Kidney tubule cell (primary cell): ENCODE measurements around the gene ENO4.

Source experiments
- DNase-seq: peaks from one replicate; pipeline ENCODE4 v3.0.0-alpha.2; 2018; ENCODE audit warnings: low spot score

The ENO4 gene

DNA sequence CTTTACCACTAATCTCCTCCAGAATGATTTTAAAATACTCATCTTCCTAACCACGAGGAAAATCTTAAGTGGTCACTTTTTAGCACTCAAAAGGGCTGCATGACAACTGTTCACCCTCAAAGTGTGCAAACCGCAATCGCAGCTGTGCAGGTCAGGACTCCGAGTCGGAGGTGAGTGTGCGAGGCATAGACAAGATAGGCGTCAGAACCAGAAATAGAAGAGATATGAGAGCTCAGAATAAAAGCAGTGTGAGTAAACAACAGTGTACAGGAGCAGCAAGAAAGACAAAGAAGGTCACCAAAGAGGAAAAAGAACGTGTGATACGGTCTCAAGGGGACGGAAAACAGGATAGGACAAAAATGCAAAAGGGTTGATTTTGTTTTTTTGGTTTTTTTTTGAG is 17.5 kb upstream of the ENO4 start:
- DNase-seq = no peak

DNA sequence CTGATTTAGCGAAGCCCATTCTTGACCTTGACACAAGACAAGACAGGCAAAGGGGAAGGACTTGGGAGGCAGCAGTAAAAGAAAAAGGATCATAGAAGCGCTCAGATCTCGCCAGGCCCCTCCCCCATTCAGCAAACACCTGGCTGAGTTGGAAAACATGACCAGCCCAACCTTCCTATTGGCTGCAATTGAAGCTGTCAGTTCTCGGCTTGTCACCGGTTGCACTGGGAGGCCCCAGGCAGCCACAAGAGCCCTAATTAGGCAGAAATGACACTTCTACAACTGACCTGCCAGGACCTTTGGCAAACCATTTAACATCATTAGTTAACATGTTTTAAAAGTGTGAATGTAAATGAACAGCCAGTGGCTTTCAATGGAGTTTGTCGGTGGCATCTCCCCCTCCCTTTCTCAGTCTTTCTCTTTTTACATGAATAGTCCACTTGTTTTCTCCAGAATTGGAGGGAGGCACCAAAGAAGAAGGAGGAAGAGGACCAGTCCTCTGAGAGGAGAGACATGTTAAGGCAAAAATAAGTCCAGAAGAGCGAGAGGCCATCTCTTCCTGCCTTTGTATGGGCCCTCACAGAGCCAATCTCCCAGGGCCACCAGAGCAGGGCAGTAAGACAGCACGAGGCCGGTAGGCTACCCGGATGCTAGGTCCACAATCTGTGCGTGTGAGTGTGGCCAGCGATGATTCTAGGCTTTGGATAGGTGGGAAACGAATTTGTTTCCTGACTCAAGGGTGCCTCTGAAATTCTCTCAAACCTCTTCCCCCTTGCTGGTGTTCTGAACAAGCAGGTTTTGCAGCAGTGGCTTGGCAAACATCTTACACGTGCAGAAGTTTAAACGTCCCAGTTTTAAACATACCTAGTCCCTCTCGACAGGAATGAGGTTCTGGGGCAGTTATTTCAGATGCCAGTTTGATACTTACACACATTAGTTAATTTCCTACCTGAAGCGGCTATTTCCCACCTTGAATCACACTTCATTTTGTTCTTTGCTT is 15.0 kb upstream of the ENO4 start:
- no peak for DNase-seq

DNA sequence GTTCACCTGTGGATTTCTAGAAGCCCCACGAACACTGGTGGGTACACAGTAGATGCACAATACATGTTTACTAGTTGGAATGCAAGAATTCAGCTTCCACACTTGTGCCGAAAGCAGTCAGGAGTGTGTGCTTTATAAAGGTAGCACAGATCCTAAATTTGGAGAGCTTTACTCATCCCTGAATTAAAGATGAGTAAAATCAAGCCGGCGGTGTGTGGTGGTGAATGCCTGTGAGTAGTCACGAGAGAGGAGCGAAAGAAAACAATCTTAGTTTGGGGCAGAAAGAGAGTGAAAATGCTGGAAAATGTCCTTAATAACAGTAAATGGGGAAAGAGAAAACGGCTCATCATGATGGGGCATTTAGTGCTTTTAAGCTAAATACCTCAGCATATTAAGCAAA is 13.6 kb upstream of the ENO4 start:
- DNase-seq = no peak

DNA sequence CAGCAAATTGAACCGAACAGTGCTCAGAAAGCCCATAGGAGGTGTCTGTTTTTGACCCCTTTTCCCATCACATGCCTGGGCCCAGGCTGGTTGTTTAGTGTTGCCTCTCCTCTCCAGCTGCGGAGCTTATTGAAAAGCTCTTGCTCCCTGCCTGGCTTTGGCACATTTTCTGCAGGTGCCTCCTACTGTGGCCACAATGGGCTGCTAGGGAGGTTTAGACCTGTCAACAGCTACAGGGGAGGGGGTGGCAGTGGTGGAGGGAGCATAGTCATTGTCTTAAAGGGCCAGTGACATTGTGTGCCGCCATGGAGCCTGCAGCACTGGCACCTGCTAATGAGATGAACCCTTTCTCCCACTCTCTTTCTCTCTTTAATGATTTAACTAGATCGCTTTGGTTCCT is 13.2 kb upstream of the ENO4 start:
- no peak for DNase-seq

GRCh38 chr10:116836902-116837523 is 12.3 kb upstream of the ENO4 start:
- DNase-seq = no peak

GRCh38 chr10:116838143-116838725 is 11.1 kb upstream of the ENO4 start:
- no peak for DNase-seq

GRCh38 chr10:116840389-116841075 is 8.8 kb upstream of the ENO4 start:
- DNase-seq = no peak

GRCh38 chr10:116845823-116846222 is 3.5 kb upstream of the ENO4 start:
- DNase-seq = peak; percentile 31

GRCh38 chr10:116848032-116848943 is 1.0 kb upstream of the ENO4 start:
- peak; percentile 73 for DNase-seq

DNA sequence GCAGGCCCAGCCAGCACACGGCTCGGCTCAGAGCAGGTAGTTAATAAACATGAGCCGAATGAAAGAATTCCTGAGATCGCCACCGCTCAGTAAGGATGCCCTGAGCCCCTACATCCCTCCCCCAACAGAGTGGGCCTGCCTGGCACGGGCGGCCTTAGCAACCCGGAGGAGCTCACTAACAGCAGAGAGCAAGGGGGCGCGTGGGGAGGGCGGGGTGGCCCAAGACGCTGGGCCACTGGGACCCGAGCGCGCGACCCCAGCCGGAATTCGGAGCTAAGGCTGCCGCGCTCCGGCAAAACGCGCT is 403 bp upstream of the ENO4 start:
- no peak for DNase-seq

DNA sequence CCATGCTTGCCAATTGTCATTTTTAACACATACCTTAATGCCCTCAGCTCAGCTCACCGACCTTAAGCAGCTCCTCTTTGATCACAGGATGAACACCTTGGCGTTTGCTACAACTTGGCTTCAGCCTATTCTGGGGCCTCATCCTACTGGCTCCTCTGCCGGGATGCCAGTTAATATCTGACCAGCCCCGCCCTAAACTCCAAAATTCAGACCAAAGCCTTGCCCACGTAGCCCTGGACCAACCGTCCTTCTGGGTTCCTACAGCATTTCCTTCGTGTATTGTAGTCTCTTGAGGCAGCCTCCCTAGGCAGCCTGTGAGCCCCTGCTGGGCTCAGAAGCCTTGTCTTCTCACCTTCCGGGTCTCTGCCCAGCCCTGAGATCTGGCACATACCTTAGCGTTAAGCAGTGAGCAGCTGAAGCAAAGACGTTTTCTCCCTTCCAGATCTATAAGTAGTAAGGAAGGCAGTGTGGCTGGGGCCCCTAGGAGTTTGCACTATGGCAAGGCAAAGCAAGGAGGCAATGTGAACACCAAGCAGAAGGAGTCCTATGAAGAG is 836 bp downstream of the ENO4 start:
- DNase-seq = no peak

GRCh38 chr10:116852246-116852645 is 2.9 kb downstream of the ENO4 start:
- no peak for DNase-seq

- no peak for DNase-seq
Measured at GRCh38 chr10:116853287-116853686, 4.0 kb downstream of the ENO4 start.

DNA sequence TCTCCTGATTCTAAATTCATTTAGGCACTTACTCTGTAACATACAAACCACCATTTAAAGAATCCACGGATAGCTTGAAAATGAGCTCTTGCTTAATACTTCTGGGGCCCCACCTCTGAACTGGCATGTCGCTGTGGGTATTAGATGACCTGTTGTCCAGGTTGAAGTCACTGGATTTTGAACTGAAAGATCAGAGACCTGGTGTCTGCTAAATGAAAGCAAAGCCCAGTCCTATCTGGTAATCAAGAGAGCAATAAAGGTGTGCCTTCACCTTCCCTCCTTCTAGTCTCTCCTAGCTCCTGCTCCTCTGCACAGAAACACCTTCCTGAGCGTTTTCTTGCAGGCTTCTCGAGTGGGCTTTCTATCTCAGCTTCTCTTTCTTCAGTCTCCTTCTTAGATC is 4.4 kb downstream of the ENO4 start:
- no peak for DNase-seq

- no peak for DNase-seq
Measured at GRCh38 chr10:116857156-116857555, 7.9 kb downstream of the ENO4 start.

GRCh38 chr10:116861796-116862195 is 12.5 kb downstream of the ENO4 start:
- no peak for DNase-seq

DNA sequence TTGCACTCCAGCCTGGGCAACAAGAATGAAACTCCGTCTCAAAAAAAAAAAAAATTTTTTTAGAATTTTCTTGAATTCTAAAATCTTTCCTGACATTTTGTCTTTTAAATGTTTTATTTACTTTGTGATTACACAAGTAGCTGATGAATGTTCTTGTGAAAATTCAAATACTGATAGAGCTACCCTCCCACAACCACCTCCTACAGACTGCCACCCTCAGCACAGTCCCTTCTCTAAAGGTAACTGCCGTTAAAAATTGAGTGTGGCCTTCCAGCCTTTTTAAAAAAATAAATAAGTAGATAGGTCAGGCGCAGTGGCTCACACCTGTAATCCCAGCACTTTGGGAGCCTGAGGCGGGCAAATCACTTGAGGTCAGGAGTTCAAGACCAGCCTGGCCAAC is 15.1 kb downstream of the ENO4 start:
- no peak for DNase-seq

- no peak for DNase-seq
Measured at GRCh38 chr10:116866066-116866465, 16.8 kb downstream of the ENO4 start.

- DNase-seq = peak; percentile 56
Measured at GRCh38 chr10:116866987-116867595, 17.8 kb downstream of the ENO4 start.

- DNase-seq = no peak
Measured at GRCh38 chr10:116868198-116868676, 18.9 kb downstream of the ENO4 start.

GRCh38 chr10:116868722-116869121 is 19.4 kb downstream of the ENO4 start:
- no peak for DNase-seq
